HG03135 (cell line): ENCODE results near the gene AFAP1L2.

Experiments used
- ATAC-seq: cut with Tn5 transposase; IDR thresholded peaks from one replicate; pipeline ENCODE4 v1.9.1; 2021; ENCODE audit warnings: mild to moderate bottlenecking, moderate library complexity; ENCODE audit not compliant: unreplicated experiment

Gene AFAP1L2

GRCh38 chr10:114276066-114276465 is 128.2 kb downstream of the AFAP1L2 start:
- ATAC-seq: no peak

GRCh38 chr10:114274616-114275453 is 129.5 kb downstream of the AFAP1L2 start:
- no peak for ATAC-seq

GRCh38 chr10:114273910-114274309 is 130.4 kb downstream of the AFAP1L2 start:
- ATAC-seq: no peak

- no peak for ATAC-seq
Observed at GRCh38 chr10:114272696-114273095, 131.6 kb downstream of the AFAP1L2 start.

GRCh38 chr10:114271779-114272167 is 132.5 kb downstream of the AFAP1L2 start:
- no peak for ATAC-seq

GRCh38 chr10:114271075-114271778 is 133.1 kb downstream of the AFAP1L2 start:
- ATAC-seq: no peak

GRCh38 chr10:114266521-114266920 is 137.8 kb downstream of the AFAP1L2 start:
- no peak for ATAC-seq

GRCh38 chr10:114265392-114266053 is 138.8 kb downstream of the AFAP1L2 start:
- no peak for ATAC-seq

GRCh38 chr10:114262496-114262895 is 141.8 kb downstream of the AFAP1L2 start:
- no peak for ATAC-seq

GRCh38 chr10:114261076-114261475 is 143.2 kb downstream of the AFAP1L2 start:
- no peak for ATAC-seq

- no peak for ATAC-seq
Observed at GRCh38 chr10:114260366-114260765, 143.9 kb downstream of the AFAP1L2 start.

- no peak for ATAC-seq
Observed at GRCh38 chr10:114259824-114260223, 144.5 kb downstream of the AFAP1L2 start.

GRCh38 chr10:114258274-114258840 is 145.9 kb downstream of the AFAP1L2 start:
- ATAC-seq: no peak

GRCh38 chr10:114257498-114257897 is 146.8 kb downstream of the AFAP1L2 start:
- no peak for ATAC-seq

GRCh38 chr10:114256822-114257221 is 147.5 kb downstream of the AFAP1L2 start:
- ATAC-seq: no peak

- ATAC-seq: no peak
Observed at GRCh38 chr10:114256008-114256765, 148.1 kb downstream of the AFAP1L2 start.

- no peak for ATAC-seq
Observed at GRCh38 chr10:114255227-114255626, 149.1 kb downstream of the AFAP1L2 start.

- ATAC-seq: no peak
Observed at GRCh38 chr10:114252883-114253282, 151.4 kb downstream of the AFAP1L2 start.

- ATAC-seq: no peak
Observed at GRCh38 chr10:114252092-114252491, 152.2 kb downstream of the AFAP1L2 start.

- ATAC-seq: no peak
Observed at GRCh38 chr10:114250716-114251115, 153.6 kb downstream of the AFAP1L2 start.

- ATAC-seq: no peak
Observed at GRCh38 chr10:114250236-114250635, 154.1 kb downstream of the AFAP1L2 start.
